Nucleus accumbens (tissue), 56 donors: ENCODE measurements around the gene SFXN5.
"Not testable (repeated sequence)": the region's sequence is repeated elsewhere in the genome, so short reads cannot be mapped to it uniquely, and the experiment has no call there.

ENCODE experiments used
- DNase-seq, 56 donors: peaks; one replicate each; lab custom pipeline; 2025; lab: John Stamatoyannopoulos, UW

Gene SFXN5

DNA sequence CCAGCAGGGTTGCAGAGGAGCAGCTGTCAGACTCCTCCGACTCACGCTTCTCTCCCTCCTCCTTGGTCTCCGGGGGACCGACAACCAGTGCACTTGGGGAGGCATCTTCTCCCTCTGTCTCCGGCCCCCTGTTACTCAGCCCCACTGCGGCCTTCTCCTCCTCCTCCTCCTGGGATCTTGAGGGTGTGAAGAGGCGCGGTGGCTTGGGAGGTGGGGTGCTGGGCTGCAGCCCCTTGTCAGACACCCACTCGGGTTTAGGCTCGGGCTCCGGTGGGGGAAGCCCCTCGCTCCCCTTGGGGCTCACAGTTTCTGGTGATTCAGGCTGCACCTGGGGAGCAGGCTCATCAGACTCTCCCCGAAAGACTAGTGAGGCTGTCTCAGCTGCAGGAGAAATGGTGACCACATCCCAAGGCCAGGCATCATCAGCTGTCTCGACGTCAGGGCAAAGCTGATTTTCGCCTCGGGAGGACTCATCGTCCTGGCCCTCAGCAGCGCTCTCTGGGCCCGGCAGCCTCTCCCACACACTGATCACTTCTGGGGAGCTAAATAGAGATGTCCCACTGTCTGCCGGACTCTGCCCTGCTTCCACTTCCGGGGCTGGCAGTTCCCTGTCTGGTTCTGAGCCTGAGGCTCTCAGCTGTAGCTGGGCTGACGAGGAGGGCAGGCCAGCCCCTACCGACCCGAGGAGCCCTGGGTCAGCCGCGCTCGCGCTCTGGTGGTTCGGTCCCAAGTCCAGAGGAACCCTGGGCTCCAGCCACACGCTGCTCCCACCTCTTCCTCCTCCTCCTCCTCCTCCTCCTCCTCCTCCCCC is 9.0 kb upstream of the SFXN5 start:
- DNase-seq, result no peak

DNA sequence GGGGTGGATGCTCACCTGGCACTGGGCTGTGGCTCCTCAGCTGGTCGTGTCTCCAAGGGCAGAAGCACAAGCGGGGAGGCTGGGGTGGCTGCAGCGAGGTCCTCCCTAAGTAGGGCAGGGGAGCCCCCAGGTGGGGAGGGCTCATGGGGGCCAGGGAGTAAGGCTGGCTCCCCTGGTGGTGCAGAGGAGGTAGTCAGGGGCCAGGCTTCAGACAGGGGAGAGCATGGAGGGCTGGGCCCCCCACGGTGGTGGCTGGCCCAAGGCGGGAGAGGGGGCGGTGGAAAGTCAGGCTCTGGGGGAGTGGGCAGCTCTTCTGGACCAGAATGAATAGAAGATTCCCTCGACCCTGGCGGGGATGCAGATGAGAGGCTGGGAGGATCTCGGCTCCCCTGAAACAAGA is 8.1 kb upstream of the SFXN5 start:
- no peak for DNase-seq

DNA sequence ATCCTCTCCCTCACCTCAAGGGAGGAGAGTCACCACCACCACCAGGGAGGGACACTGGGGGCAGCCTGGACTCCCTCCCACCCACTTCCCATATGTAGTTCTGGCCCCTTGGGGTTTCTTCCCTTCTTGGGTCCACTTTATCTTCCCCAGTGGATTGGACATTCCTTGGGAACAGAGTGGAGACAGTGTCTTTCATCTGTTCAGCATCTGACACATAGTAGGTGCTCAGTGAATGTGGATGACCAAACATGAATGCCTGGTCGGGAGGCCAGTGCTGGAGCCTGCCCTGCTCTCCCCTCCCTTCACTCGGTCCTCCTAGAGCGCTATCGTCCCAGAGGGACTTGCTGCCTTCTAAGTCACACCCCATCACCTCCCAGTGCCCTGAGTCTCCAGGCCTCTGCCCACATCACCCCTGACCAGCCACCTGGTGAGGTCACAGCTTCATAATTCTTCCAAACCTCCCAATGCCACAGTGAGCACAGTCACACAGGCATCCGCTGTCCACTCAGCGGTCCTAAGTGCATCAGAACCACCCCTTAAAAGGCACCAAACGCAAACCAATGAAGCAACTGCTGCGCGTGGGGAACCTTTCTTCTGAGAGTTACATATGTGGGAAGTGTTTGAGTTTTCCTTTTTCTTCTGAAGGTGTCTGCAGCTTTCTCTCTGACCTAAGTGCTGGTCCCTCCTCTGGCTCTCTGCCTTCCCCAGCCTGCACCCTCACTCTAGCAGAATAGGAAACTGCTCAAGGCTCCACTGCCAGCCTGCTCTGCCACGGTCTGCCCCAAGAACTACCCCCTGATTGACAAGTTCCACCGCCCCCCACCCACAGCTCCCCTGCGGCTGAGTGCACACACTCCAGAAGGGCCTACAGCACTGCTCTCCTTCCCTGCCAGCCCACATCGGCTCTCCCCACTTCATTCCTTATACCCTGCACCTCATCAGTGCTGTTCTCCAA is 7.2 kb upstream of the SFXN5 start:
- peak in 2 of 56 donors; percentile 12 to 13 for DNase-seq

DNA sequence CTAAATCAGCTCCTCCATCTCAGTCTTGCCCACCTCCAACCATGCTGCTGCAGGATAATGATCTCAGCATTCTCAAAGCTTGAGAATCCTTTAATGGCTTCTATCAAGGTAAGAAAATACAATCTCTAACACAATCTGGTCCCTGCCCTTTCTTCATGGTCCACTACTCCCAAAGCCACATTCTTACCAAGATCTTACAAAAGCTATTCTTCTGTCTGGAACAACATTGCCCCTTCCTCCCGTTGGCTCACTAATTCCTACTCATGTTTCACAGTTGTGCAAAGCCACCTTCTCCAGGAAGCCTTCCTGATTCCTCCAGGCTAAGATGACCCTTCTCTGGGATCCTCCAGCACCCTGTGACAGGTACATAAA is 5.9 kb upstream of the SFXN5 start:
- DNase-seq, result no peak

DNA sequence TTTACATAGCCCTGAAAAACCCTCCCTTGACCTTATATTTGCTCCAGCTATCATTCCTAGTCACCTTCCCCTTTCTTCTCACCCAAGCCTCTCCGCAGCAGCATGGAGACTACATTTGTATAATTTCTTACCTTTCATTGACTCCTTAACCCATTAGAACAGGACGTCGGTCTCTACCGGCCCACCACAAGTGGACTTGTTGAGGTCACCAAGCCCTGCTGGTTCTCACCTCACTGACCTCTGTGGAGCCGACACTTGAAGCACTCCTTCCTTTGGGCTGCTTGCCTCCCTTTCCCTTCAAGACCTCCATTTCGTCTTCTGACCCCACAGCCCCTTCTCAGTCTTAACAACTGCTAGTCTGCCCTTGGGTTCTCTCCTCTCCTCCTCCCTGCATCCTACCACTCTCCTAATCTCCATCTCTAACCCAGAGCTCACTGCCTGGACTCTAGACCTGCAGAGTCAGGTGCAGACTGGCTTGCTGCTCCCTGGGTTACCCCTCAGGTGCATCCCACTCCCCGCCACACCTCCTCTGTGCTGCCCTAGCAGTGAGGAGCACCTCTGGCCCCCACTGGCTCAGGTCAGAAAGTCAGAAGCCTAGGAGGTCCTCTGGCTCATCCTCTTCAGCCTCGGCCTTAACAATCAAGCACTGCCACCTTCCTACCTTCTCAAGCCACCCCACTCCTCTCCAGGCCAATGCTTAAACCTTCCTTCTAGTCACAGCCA is 5.3 kb upstream of the SFXN5 start:
- DNase-seq, result no peak

DNA sequence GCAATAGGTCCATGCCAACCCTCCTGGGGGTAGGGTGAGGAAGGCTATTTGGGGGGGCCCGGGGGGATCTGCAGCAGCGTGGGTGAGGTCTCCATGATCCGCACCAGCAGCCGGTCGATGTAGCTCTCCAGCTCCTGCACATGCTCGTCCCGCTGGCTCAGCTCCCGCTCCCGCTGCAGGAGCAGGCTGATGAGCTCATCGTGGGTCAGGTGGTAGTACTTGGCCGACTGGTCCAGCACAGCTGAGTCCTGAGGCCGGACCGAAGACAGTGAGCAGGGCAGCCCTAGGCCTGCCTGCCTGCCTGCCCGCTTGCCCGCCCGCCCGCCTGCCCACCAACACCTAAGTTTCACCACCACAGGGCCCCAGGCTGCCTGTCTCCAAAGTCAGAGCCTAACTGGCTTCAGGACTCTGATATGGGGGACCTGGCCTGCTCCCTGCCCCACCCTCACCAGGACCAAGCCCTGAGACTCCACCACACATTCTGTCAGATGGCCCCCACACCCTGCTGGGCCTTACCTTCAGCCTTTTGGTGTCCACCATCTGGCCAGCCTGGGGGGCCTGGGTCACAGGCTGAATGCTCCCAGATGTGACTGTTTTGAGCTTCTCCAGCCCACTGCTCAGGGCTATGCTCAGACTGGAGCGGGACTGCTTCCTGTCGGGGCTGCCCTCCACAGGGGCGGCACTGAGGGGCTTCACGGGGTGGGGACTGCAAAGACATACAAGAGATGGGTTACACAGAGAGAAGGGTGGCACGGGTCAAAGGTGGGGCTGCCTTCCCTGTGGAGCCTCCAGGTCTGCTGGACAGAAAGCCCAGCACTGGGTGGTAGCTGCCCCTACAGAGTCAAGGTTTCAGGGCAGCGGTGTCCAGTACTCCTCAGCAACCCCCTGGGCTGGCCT is 4.2 kb upstream of the SFXN5 start:
- peak in 35 of 56 donors; percentile 8 to 74 (median 33) for DNase-seq

DNA sequence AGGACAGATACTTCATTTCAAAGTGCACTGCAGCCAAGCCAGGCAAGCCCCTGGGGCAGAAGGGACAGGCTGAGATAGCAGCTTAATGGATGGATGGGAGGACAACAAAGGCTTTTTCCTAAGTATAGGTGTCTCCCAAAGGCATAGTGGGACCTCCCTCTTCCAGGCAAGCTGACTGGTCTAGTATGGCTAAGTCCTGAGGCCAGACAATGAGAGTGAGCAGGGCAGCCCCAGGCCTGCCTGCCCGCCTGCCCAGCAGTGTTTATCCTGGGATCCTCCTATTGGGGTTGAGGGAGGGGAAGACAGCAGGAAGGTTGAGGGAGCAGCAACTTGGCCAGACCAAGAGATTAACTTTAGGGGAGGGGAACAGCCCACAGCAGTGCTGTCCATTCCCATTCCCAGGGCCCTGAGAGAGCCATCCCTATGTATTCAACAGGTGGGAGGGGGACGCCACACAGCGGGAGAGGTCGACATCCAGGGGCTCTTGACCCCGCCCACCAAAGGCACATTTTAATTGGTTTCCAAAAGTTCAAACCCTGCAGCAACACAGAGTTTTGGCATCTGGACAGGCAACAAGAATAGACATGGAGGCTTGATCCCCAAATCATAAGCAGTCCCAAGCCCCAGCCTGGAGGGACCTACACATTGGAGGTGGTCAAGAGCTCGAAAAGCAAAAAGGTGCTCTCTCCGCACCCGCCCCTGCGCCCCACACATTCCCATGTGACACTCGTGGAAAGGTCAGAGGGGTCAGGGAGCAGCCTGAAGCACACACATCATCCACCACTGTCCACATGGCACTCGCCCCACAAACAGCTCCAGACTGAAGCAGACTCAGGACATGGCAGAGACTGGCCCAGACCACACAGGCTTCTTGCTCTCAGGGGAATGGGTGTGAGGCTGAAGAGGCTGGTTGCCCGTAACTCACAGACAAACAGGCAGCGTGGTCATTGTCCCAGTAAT is 2.9 kb upstream of the SFXN5 start:
- DNase-seq, result no peak

DNA sequence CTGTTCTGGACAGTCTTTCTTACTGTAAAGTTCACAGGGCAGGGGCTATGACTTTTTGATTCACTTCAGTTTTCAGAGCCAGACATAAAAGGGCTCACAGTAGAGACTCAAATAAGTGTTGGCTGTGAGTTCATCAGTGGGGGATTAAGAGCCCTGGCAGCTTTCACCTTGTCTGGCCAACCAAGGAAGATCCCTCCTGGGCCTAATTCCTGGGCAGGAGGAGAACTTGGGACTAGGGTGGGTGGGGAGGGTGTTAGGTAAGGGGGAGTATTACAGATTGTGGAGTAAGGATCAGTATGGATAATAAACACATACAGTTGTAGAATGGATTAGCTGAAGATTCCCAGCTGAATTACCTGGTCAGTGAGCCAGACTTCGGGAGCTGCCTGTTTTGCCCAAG is 904 bp upstream of the SFXN5 start:
- no peak for DNase-seq

DNA sequence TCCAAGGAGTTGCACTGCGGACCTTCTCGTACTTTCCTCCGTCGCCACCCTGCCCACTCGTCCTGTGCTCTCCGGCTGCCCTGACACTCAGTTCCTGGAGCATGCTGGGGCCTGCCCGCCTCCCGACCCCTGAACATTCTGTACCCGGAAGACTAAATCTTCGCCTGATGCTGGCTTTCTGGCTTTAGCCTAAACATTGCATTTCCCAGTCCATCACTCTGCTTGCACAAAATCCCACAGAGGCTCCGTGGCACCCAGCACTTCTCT is 550 bp upstream of the SFXN5 start:
- peak in 10 of 56 donors; percentile 36 to 67 (median 52) for DNase-seq

DNA sequence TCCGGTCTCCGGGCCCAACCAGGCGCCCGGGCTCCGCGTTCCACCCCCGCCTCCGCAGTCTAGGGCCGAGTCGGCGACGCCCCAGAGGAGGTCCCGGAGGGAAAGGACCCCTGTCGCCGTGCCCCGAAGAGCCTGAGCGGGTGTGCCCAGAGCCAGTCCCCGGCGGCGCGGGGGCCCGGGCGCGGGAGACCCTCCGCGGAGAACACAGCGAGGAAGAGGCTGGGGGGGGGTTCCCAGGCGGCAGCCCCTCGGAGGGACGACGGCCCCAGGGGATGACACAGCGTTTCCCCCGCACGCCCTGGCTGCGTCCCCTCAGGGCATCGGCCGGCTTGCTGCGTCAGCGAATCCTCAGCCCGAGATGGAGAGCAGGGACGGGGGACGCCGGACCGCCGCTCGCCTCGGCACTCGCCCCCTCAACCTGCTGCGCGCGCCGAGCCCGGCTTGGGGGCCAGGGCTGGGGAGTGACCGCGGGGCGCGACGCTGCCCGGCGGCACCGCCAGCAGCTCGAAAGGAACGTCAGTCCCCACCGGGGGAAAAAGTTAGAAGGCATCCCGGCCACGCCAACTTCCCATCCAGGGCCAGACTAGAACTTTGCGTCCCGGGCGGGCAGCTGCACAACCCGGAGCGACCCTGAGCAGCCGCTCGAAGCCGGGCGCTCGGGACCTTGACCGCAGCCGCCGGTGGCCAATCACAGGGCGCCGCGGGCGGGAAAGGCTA is 711 bp downstream of the SFXN5 start:
- DNase-seq, result peak in 9 of 56 donors; percentile 26 to 63 (median 45)

DNA sequence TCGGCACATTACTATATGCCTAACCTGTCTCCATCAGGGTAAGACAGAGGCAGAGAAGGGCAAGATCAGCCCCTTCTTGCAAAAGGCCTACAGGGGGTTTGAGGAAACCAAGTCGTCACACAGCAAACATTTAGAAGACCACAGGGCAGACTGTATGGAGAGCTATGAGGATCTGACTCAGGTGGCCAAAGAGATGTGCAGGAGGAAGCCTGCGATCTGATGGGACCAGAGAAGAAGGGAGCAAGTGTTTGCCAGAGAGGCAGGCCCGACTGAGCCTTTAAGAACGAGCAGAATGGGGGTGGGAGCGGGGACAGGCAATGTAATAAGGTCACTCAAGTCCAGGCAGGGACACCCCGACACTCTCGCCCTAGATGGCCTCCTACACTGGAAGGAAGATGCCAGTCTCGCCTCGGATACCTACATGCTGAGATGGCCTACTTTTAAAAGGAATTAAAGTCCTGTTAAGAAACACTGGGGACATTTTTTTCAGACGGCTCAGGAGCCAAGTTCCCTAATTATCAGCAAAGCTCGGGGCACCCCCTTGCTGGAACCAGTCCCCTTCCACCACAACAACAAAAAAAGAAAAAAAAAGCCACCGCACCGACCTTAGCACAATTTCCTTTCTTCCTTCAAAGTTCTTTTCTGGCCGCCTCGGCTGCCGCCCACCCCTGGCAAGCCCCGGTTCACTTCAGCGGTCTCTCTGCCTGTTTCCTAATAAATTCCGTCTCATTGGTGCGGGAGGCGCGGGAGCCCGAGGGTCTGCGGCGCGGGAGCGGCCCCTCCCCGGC is 1.5 kb downstream of the SFXN5 start:
- peak in 5 of 56 donors; percentile 25 to 38 (median 31) for DNase-seq

DNA sequence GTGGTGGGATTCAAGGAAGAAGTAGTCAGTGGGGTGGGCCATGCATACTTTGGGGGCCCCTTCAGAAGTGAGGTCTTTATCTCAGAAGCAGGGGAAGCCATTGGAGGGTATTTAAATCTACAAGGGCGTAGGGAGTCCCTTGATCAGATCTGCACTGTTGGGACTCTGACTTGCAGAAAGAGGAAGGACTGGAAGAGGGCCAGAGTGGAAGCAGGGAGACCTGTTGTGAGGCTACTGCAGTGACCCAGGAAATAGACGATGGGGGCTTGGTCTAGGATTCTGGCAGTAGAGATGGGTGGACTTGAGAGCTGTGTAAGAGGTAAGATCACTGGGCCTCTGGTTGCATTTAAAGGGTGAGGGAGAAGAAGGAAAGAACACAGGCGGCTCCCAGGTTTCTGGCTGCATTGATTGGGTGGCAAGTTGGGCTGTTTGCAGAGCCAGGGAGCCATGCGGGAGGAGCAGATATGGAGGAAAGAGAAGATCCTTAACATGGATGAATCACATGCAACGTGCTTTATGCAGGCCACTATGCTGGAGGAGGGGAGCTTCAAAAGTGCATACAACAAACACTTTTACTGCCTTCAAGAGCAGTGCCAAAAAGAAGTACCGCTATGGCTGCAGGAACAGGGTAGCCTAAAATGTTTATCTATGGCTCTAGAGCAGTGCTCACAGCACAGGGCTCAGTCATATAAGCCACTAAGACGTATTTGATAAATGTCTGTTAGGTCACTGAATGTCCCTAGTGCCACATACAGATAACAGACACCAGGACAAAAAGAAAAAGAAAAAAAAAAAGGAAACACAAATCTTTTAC is 2.3 kb downstream of the SFXN5 start:
- peak in 3 of 56 donors; percentile 4 to 54 (median 16) for DNase-seq

DNA sequence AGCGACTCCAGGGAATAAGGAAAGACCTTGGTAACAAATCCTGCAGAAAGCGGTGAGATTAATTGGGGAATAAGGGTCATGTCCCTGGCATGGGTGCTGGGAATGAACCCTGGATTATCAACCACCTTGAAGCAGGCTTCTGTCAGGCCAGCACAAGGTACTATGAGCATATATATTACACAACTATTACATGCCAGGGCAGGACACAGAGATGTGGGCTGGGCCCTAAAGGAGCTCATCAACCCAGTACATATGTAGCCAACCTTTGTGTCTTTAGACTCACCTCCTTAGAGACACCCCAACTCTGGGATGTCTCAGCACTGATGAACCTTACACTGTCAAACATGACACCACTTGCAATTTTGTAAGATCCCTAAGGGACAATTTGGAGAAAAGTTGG is 3.4 kb downstream of the SFXN5 start:
- no peak for DNase-seq

DNA sequence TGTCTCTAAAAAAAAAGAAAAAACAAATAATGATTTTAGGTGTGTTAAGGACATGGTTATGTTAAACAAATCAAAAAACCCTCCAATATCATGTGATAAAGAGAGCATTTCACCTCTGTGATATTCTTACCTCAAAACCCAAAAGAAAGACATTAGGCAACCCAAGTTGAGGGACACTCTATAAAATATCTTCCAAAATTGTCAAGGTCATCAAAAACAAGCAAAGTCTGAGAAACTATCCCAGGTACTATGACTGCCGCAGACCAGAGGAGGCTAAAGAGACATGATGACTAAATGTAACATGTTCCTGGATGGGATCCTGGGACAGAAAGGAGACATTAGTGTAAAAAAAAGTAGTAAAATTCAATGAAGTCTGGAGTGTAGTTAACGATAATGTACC is 4.5 kb downstream of the SFXN5 start:
- no peak for DNase-seq

DNA sequence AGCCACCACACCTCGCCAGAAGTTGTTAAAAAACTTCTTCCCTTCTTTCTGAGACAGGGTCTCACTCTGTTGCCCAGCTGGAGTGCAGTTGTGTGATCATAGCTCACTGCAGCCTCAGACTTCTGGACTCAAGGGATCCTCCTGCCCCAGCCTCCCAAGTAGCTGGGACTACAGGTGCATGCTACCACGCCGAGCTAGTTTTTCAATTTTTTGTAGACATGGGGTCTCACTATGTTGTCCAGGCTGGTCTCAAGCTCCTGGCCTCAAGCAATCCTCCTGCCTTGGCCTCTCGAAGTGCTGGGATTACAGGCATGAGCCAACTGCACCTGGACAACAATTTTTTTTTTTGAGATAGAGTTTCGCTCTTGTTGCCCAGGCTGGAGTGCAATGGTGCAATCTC is 6.4 kb downstream of the SFXN5 start:
- not testable (repeated sequence) for DNase-seq
